Measurements from ENCODE around the gene ZNF530. TPM values are rescaled to one million over a fixed set of nuclear protein-coding genes. Genes with fewer than 3 reads are reported as not detected.

Gene ZNF530
- total and polyA plus RNA-seq, 4 donors = 1.5 to 4.7 (median 3.1) TPM

- Histone ChIP-seq H3K9ac (ENCODE audit: insufficient read depth in 1 of 2, low read length in 2 of 2) (no peak overlapping the region), H3K36me3 (ENCODE audit: control insufficient read depth in 4 of 4, insufficient read depth in 4 of 4, low read length in 4 of 4) (peaks cover 25 to 66% (median 37%) of the 10 kb centered on the region in 4 donors), H3K27me3 (ENCODE audit: control insufficient read depth in 3 of 3, insufficient read depth in 3 of 3, low read length in 2 of 3) (no peaks in the 10 kb centered on the region), H3K27ac (ENCODE audit: low read depth in 1 of 2, low read length in 1 of 2) (peak overlapping the region in 1 of 2 donors; percentile 42), H3K4me3 (no peak overlapping the region), H3K4me1 (ENCODE audit: control insufficient read depth in 5 of 5, insufficient read depth in 5 of 5, low read length in 5 of 5) (peaks cover 0 to 14% (median 10%) of the 10 kb centered on the region in 5 donors), H3K9me3 (ENCODE audit: control insufficient read depth in 4 of 4, insufficient read depth in 3 of 4, low read length in 3 of 4) (peaks cover 4 to 75% (median 53%) of the 10 kb centered on the region in 4 donors)
- no peak for TF ChIP-seq CTCF (IDR thresholded peaks at IDR 0.05; ENCODE audit: control extremely low read depth, extremely low read depth)
- DNase-seq (no peak), ATAC-seq (ENCODE audit: insufficient read depth, low FRiP score) (no peak)
- 96 to 97% methylated on average over 1 of the region's 1 CpG for WGBS, 2 donors
Observed at GRCh38 chr19:57587529-57587928, 12.2 kb upstream of the ZNF530 start.

- Histone ChIP-seq H3K27ac (ENCODE audit: low read depth in 1 of 2, low read length in 1 of 2) (peak overlapping the region in 1 of 2 donors; percentile 82), H3K4me3 (peak overlapping the region; percentile 80), H3K4me1 (ENCODE audit: control insufficient read depth in 5 of 5, insufficient read depth in 5 of 5, low read length in 5 of 5) (peaks cover 0 to 9% (median 7%) of the 10 kb centered on the region in 5 donors), H3K27me3 (ENCODE audit: control insufficient read depth in 3 of 3, insufficient read depth in 3 of 3, low read length in 2 of 3) (no peaks in the 10 kb centered on the region), H3K9ac (ENCODE audit: insufficient read depth in 1 of 2, low read length in 2 of 2) (peak overlapping the region in 1 of 2 donors; percentile 5), H3K36me3 (ENCODE audit: control insufficient read depth in 4 of 4, insufficient read depth in 4 of 4, low read length in 4 of 4) (peaks cover 2 to 28% (median 7%) of the 10 kb centered on the region in 4 donors), H3K9me3 (ENCODE audit: control insufficient read depth in 4 of 4, insufficient read depth in 3 of 4, low read length in 3 of 4) (peaks cover 0 to 14% (median 7%) of the 10 kb centered on the region in 4 donors)
- DNase-seq (no peak), ATAC-seq (ENCODE audit: insufficient read depth, low FRiP score) (no peak)
- 58 to 60% methylated on average over 8 of the region's 8 CpGs for WGBS, 2 donors
- TF ChIP-seq CTCF (IDR thresholded peaks at IDR 0.05; ENCODE audit: control extremely low read depth, extremely low read depth) = no peak
Observed at GRCh38 chr19:57599377-57599760, 316 bp upstream of the ZNF530 start.

- Histone ChIP-seq H3K9me3 (ENCODE audit: control insufficient read depth in 4 of 4, insufficient read depth in 3 of 4, low read length in 3 of 4) (peaks cover 0 to 41% (median 13%) of the 10 kb centered on the region in 4 donors), H3K27me3 (ENCODE audit: control insufficient read depth in 3 of 3, insufficient read depth in 3 of 3, low read length in 2 of 3) (no peaks in the 10 kb centered on the region), H3K9ac (ENCODE audit: insufficient read depth in 1 of 2, low read length in 2 of 2) (no peak overlapping the region), H3K4me1 (ENCODE audit: control insufficient read depth in 5 of 5, insufficient read depth in 5 of 5, low read length in 5 of 5) (no peaks in the 10 kb centered on the region), H3K4me3 (no peak overlapping the region), H3K27ac (ENCODE audit: low read depth in 1 of 2, low read length in 1 of 2) (no peak overlapping the region), H3K36me3 (ENCODE audit: control insufficient read depth in 4 of 4, insufficient read depth in 4 of 4, low read length in 4 of 4) (peaks cover 26 to 62% (median 32%) of the 10 kb centered on the region in 4 donors)
- no peak for ATAC-seq (ENCODE audit: insufficient read depth, low FRiP score)
- DNase-seq = no peak
- 97 to 98% methylated on average over 5 of the region's 5 CpGs for WGBS, 2 donors
- TF ChIP-seq CTCF (IDR thresholded peaks at IDR 0.05; ENCODE audit: control extremely low read depth, extremely low read depth) = no peak
Observed at GRCh38 chr19:57606931-57607330, 7.2 kb downstream of the ZNF530 start.

- no peak for TF ChIP-seq CTCF (IDR thresholded peaks at IDR 0.05; ENCODE audit: control extremely low read depth, extremely low read depth)
Observed at GRCh38 chr19:57611113-57611512, 11.4 kb downstream of the ZNF530 start.

More at GRCh38 chr19:57611113-57611512, 11.4 kb downstream of the ZNF530 start:
- H3K27ac ChIP-seq (ENCODE audit: low read depth in 1 of 2, low read length in 1 of 2) = no peak overlapping the region
- H3K9me3 ChIP-seq (ENCODE audit: control insufficient read depth in 4 of 4, insufficient read depth in 3 of 4, low read length in 3 of 4) = peaks cover 0 to 29% (median 18%) of the 10 kb centered on the region in 4 donors
- no peak for DNase-seq
- WGBS, 2 donors = 78 to 87% methylated on average over 4 of the region's 4 CpGs
- peaks cover 10 to 42% (median 20%) of the 10 kb centered on the region in 4 donors for H3K36me3 ChIP-seq (ENCODE audit: control insufficient read depth in 4 of 4, insufficient read depth in 4 of 4, low read length in 4 of 4)
- H3K9ac ChIP-seq (ENCODE audit: insufficient read depth in 1 of 2, low read length in 2 of 2) = no peak overlapping the region
- H3K4me1 ChIP-seq (ENCODE audit: control insufficient read depth in 5 of 5, insufficient read depth in 5 of 5, low read length in 5 of 5) = peaks cover 0 to 6% (median 4%) of the 10 kb centered on the region in 5 donors
- no peak for ATAC-seq (ENCODE audit: insufficient read depth, low FRiP score)
- no peak overlapping the region for H3K4me3 ChIP-seq
- no peaks in the 10 kb centered on the region for H3K27me3 ChIP-seq (ENCODE audit: control insufficient read depth in 3 of 3, insufficient read depth in 3 of 3, low read length in 2 of 3)

All from lung (tissue), 12 donors.